GM12878 (cell line): ENCODE results near the gene ABHD6. TPM values are rescaled to one million over a fixed set of nuclear protein-coding genes. Genes with fewer than 3 reads are reported as not detected.
A peak's percentile ranks its signal among the peaks of the same experiment; 100 is the strongest.

Experiments
- ATAC-seq: fragments of 200-7000 bp; cut with Tn5 transposase; 3 replicates; pipeline ENCODE4 v1.9.1; 2020; ENCODE audit warnings: mild to moderate bottlenecking, moderate library complexity
- BruUV-seq: library from RNA; stranded (reverse); fragments of 400-500 nt; replicated peaks from 2 replicates; lab custom pipeline; 2021; lab: Mats Ljungman, UMichigan
- CTCF ChIA-PET: fragments of 300-600 bp; sonication (Branson Sonifier 250); formaldehyde crosslinking; extraction: SDS; loops from one replicate; lab custom pipeline; 2021; ENCODE audit warnings: inconsistent platforms; lab: Yijun Ruan, JAX
- POLR2A ChIA-PET: fragments of 350-600 bp; formaldehyde crosslinking; extraction: SDS; loops from one replicate; lab custom pipeline; 2021; ENCODE audit warnings: inconsistent platforms; lab: Charles Lee
- RAD21 ChIA-PET: fragments of 300-600 bp; sonication (Branson Sonifier 250); formaldehyde crosslinking; loops from one replicate; lab custom pipeline; 2023; ENCODE audit warnings: antibody characterized with exemption; ENCODE audit not compliant: unreplicated experiment; lab: Charles Lee
- SMC1A ChIA-PET: fragments of 300-600 bp; sonication (Branson Sonifier 250); formaldehyde crosslinking; loops from one replicate; lab custom pipeline; 2023; ENCODE audit not compliant: unreplicated experiment, uncharacterized antibody; lab: Charles Lee
- DNase-seq: peaks from one replicate; pipeline ENCODE4 v3.0.0-alpha.2; 2011; ENCODE audit warnings: low read depth, low spot score
- FAIRE-seq: peaks from 3 replicates; lab custom pipeline; 2011; peaks lifted over from hg19 to GRCh38; lab: Jason Lieb, UNC
- H2AFZ ChIP-seq: 2 replicates; pipeline ENCODE4 v1.6.0; 2011; ENCODE audit warnings: low read depth, low read length, control low read depth; ENCODE audit not compliant: control insufficient read depth
- H3K27ac ChIP-seq: 2 replicates; pipeline ENCODE4 v1.5.1; 2011; ENCODE audit warnings: control low read depth; ENCODE audit not compliant: control insufficient read depth, insufficient read depth
- H3K27me3 ChIP-seq, 2 experiments: replicated peaks in 1 of 2; 2 replicates each; pipeline versions ENCODE4 v1.6.0 to v1.6.1; 2011; ENCODE audit warnings: low read length in 1 of 2; ENCODE audit not compliant: control insufficient read depth in 2 of 2, insufficient read depth in 2 of 2
- H3K36me3 ChIP-seq, 2 experiments: 2 replicates each; pipeline ENCODE4 v1.5.1; 2011; ENCODE audit warnings: low read length in 1 of 2; ENCODE audit not compliant: control insufficient read depth in 2 of 2, insufficient read depth in 2 of 2
- H3K4me1 ChIP-seq: 2 replicates; pipeline ENCODE4 v1.6.1; 2011; ENCODE audit warnings: mild to moderate bottlenecking, low read length, moderate library complexity, mixed read lengths; ENCODE audit not compliant: control insufficient read depth, insufficient read depth
- H3K4me2 ChIP-seq: 2 replicates; pipeline ENCODE4 v1.6.0; 2011; ENCODE audit warnings: control low read depth; ENCODE audit not compliant: control insufficient read depth, insufficient read depth
- H3K4me3 ChIP-seq: fragments of 200-600 bp; sonication (generic); 2 replicates; pipeline ENCODE4 v1.5.1; 2016
- H3K79me2 ChIP-seq: 2 replicates; pipeline ENCODE4 v1.6.0; 2011; ENCODE audit warnings: low read length; ENCODE audit not compliant: control insufficient read depth, insufficient read depth
- H3K9ac ChIP-seq: 2 replicates; pipeline ENCODE4 v1.8.0; 2011; ENCODE audit warnings: low read length, control low read depth, mixed read lengths; ENCODE audit not compliant: control insufficient read depth, insufficient read depth
- H3K9me3 ChIP-seq: replicated peaks from 3 replicates; pipeline ENCODE4 v1.5.1; 2011; ENCODE audit warnings: mild to moderate bottlenecking, low read length; ENCODE audit not compliant: control insufficient read depth, insufficient read depth
- H4K20me1 ChIP-seq: 2 replicates; pipeline ENCODE4 v1.6.0; 2011; ENCODE audit not compliant: control insufficient read depth, insufficient read depth
- CHD4 ChIP-seq: fragments of 200-600 bp; sonication (generic); IDR thresholded peaks from 2 replicates; pipeline ENCODE4 v1.6.1; 2016; ENCODE audit warnings: mild to moderate bottlenecking
- EED ChIP-seq: sonication (generic); IDR thresholded peaks from 2 replicates; pipeline ENCODE4 v1.6.1; 2016; ENCODE audit warnings: antibody characterized with exemption, low read depth
- EGR1 ChIP-seq, 2 experiments: IDR thresholded peaks; 1 replicate in 1 of 2; 2 replicates in 1 of 2; pipeline ENCODE4 v1.6.1; 2011 to 2012; ENCODE audit warnings: low read depth in 2 of 2, low read length in 2 of 2, borderline replicate concordance in 1 of 2, mild to moderate bottlenecking in 1 of 2, moderate library complexity in 1 of 2
- ESRRA ChIP-seq: IDR thresholded peaks from 2 replicates; pipeline ENCODE4 v1.6.1; 2012; ENCODE audit warnings: mild to moderate bottlenecking, low read length, improper control_type of control experiment
- MLLT1 ChIP-seq: fragments of 450-650 bp; IDR thresholded peaks from 2 replicates; pipeline ENCODE4 v1.6.1; 2016; ENCODE audit warnings: mild to moderate bottlenecking
- MXI1 ChIP-seq: fragments of 150-350 bp; IDR thresholded peaks from 2 replicates; pipeline ENCODE4 v1.6.1; 2011; ENCODE audit warnings: low read depth, mild to moderate bottlenecking, inconsistent platforms, low read length, improper control_type of control experiment
- NFYA ChIP-seq: IDR thresholded peaks from 2 replicates; pipeline ENCODE4 v1.6.1; 2011; ENCODE audit warnings: low read depth, mild to moderate bottlenecking, low read length, improper control_type of control experiment, borderline replicate concordance
- RCOR1 ChIP-seq: conservative IDR thresholded peaks from 2 replicates; pipeline ENCODE4 v1.6.1; 2012; ENCODE audit warnings: low read depth, low read length, improper control_type of control experiment
- RFX5 ChIP-seq: IDR thresholded peaks from 2 replicates; pipeline ENCODE4 v1.6.1; 2011; ENCODE audit warnings: low read depth, low read length, improper control_type of control experiment
- SKIL ChIP-seq: fragments of 450-650 bp; IDR thresholded peaks from 2 replicates; pipeline ENCODE4 v1.6.1; 2017; ENCODE audit warnings: mild to moderate bottlenecking, low read depth, inconsistent platforms; ENCODE audit not compliant: poor library complexity, severe bottlenecking
- SUZ12 ChIP-seq: fragments of 200-600 bp; sonication (generic); IDR thresholded peaks from one replicate; pipeline ENCODE4 v1.6.1; 2018; ENCODE audit warnings: antibody characterized with exemption, mild to moderate bottlenecking; ENCODE audit not compliant: unreplicated experiment
- TARDBP ChIP-seq: IDR thresholded peaks from 2 replicates; pipeline ENCODE4 v1.6.1; 2016; ENCODE audit warnings: borderline replicate concordance
- WRNIP1 ChIP-seq: IDR thresholded peaks from 2 replicates; pipeline ENCODE4 v1.6.1; 2011; ENCODE audit warnings: low read depth, low read length, improper control_type of control experiment, borderline replicate concordance
- ZNF207 ChIP-seq: fragments of 450-650 bp; IDR thresholded peaks from 2 replicates; pipeline ENCODE4 v1.6.1; 2014; ENCODE audit warnings: antibody characterized with exemption, mild to moderate bottlenecking, borderline replicate concordance
- ZNF24 ChIP-seq: fragments of 450-650 bp; IDR thresholded peaks from 2 replicates; pipeline ENCODE4 v1.6.1; 2017; ENCODE audit warnings: antibody characterized with exemption, mild to moderate bottlenecking
- WGBS: methylation state at CpG from one replicate; pipeline ENCODE4 v1.1.6; 2016; ENCODE audit warnings: low lambda C conversion rate; ENCODE audit not compliant: insufficient replicate concordance, insufficient coverage; ENCODE audit errors: missing lambda C conversion rate; 5-methylcytosine and 5-hydroxymethylcytosine counted together
- in situ Hi-C: fragments of 300-500 bp; cut with MboI; formaldehyde crosslinking; loops from 9 replicates; pipeline ENCODE4 v1.14.3; 2018; ENCODE audit warnings: mixed read lengths
- intact Hi-C: fragments of 100-400 bp; cut with micrococcal nuclease; formaldehyde crosslinking; loops from one replicate; pipeline ENCODE4 v1.14.2; 2022; ENCODE audit not compliant: unreplicated experiment
- polyA plus RNA-seq, 11 experiments: library from polyadenylated mRNA; depleted of rRNA in 4 of 11; unstranded in 6 of 11; stranded (reverse) in 5 of 11; fragments of >200 nt; fragmentation: Nextera tagmentation in 4 of 11; fragmentation: Illumina TruSeq in 1 of 11; extraction: Ambion mirVana in 4 of 11; extraction: Trizol in 1 of 11; gene quantifications; 1 replicate in 1 of 11; 2 replicates in 10 of 11; pipeline versions ENCODE4 v1.2.1 to v1.2.3, GENCODE V29; 2011 to 2016; ENCODE audit warnings: inconsistent platforms in 2 of 11, missing spikeins in 2 of 11, low read depth in 1 of 11
- total RNA-seq, 4 experiments: library from RNA; depleted of rRNA in 3 of 4; stranded (reverse); fragments of >200 nt in 3 of 4; fragmentation: Illumina TruSeq in 1 of 4; extraction: Trizol in 1 of 4; gene quantifications; 2 replicates each; pipeline versions ENCODE4 v1.2.1 to v1.2.3, GENCODE V29; 2013 to 2021

The ABHD6 gene
- total and polyA plus RNA-seq, 10 of the 15 experiments (the other 5 are each of a cell fraction or from before 2014, with no cell fraction given) = 1.4 to 33.2 (median 3.2) TPM

DNA sequence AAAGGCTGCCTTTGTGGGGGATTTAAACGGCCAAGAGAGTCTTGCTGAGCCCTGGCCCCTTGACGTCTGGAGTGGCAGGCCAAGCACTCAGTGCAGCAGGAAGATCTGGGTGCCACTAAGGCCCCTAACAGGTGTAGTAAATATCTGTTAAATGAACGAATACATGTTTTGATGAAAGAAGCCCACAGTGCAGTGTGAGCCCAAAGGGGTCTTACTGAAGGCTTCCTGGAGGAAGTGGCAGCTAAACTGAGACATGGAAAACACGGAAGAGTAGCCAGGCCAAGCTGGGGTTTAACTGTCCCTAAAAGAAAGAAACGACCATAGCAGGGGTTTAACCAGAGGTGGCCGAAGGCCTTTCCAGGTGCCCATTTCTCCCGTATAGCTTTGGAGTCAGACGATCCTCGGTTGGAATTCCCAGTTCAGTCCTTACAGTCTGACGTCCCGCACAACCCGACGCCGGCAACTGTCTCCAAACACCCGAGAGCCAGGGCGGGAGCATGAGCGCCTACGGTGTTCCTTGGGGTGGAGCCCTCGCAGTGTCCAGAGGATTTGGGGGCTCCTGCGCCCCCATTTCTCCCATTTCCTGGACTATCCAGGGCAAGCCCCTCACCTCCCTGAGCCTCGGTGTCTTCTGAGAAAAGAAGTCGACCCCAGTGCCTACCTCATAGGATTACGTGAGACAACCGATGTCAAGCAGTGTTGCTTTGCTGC lies 910 bp upstream of the ABHD6 start:
- intact Hi-C loops (loop anchor here (2.0 to 5.0 kb wide), 2 partner anchors 22 to 61 kb away; no protein-coding TSS in a partner anchor), in situ Hi-C loops (no loop called here)
- Histone ChIP-seq H3K27me3 (no peaks in the 10 kb centered on the region), H3K27ac (peak overlapping the region; percentile 44), H2AFZ (peak overlapping the region; percentile 80), H4K20me1 (no peaks in the 10 kb centered on the region), H3K4me2 (peak overlapping the region; percentile 95), H3K36me3 (no peaks in the 10 kb centered on the region), H3K79me2 (peaks cover 1% of the 10 kb centered on the region), H3K9me3 (no peaks in the 10 kb centered on the region), H3K4me3 (peak overlapping the region; percentile 68), H3K9ac (peak overlapping the region; percentile 56), H3K4me1 (peaks cover 13% of the 10 kb centered on the region)
- ChIA-PET POLR2A (interaction anchor here (0.6 to 8.7 kb wide), 5 partner anchors 14 to 153 kb away, joined by 3 to 166 read pairs (median 5); no protein-coding TSS in a partner anchor), CTCF (interaction anchor here (0.8 to 5.3 kb wide), 3 partner anchors 9 to 70 kb away, joined by 3 to 35 read pairs (median 3); partner anchors contain the start of genes HTD2 and RPP14), SMC1A (interaction anchor here (1.0 to 4.7 kb wide), 5 partner anchors 18 to 70 kb away, joined by 4 to 36 read pairs (median 6); partner anchors contain the start of genes HTD2 and RPP14), RAD21 (interaction anchor here (0.6 to 6.6 kb wide), 4 partner anchors 19 to 71 kb away, joined by 3 to 41 read pairs (median 4); no protein-coding TSS in a partner anchor)
- TSS peak; percentile 98 for BruUV-seq
- no peak; the same call in 2 of the 3 replicates for ATAC-seq
- FAIRE-seq = no peak
- no peak for DNase-seq
- 21% methylated on average over 24 of the region's 24 CpGs for WGBS
- no peak for TF ChIP-seq RCOR1
- no peak for TF ChIP-seq MXI1
- no peak for TF ChIP-seq MLLT1
- no peak for TF ChIP-seq WRNIP1
- no peak for TF ChIP-seq CHD4
- no peak for TF ChIP-seq EGR1 (IDR thresholded peaks at IDR 0.05; ENCODE audit: borderline replicate concordance in 1 of 2, low read depth in 2 of 2, low read length in 2 of 2)
- no peak for TF ChIP-seq RFX5
- no peak for TF ChIP-seq SUZ12
- TF ChIP-seq NFYA = no peak
- no peak for TF ChIP-seq ESRRA
- TF ChIP-seq TARDBP = no peak
- TF ChIP-seq SKIL = no peak
- peak; percentile 41; the same call in 1 of the 2 replicates for TF ChIP-seq EED
- peak; percentile 20; the same call in 1 of the 2 replicates for TF ChIP-seq ZNF207
- no peak for TF ChIP-seq ZNF24
